ENCODE results near the gene C2orf81.
"Not testable (repeated sequence)": the region's sequence is repeated elsewhere in the genome, so short reads cannot be mapped to it uniquely, and the experiment has no call there.

GRCh38 chr2:74460187-74460586 is 38.8 kb upstream of the C2orf81 start:
- not testable (repeated sequence) for TF ChIP-seq CTCF (IDR thresholded peaks at IDR 0.05; ENCODE audit: low read depth, low read length, poor library complexity, severe bottlenecking); EZH2phosphoT487 (IDR thresholded peaks at IDR 0.05; ENCODE audit: borderline replicate concordance, low read length)

All from DOHH2 (cell line).